Peyer's patch (tissue), 4 donors: ENCODE measurements around the gene MCOLN1. TPM values are rescaled to one million over a fixed set of nuclear protein-coding genes. Genes with fewer than 3 reads are reported as not detected.

Source experiments
- DNase-seq, 3 donors: peaks; one replicate each; pipeline ENCODE4 v3.0.0-alpha.2; 2017 to 2019
- H3K27ac ChIP-seq, 4 donors: fragments of 200-600 bp; sonication (generic); one replicate each; pipeline ENCODE4 v1.5.1; 2016 to 2019
- H3K27me3 ChIP-seq, 2 donors: fragments of 200-600 bp; sonication (generic); one replicate each; pipeline ENCODE4 v1.5.1; 2019
- H3K36me3 ChIP-seq, 3 donors: fragments of 200-600 bp; sonication (generic); one replicate each; pipeline ENCODE4 v1.5.1; 2016 to 2019
- H3K4me1 ChIP-seq, 4 donors: fragments of 200-600 bp; sonication (generic); one replicate each; pipeline ENCODE4 v1.5.1; 2016 to 2019
- H3K4me3 ChIP-seq, 4 donors: fragments of 200-600 bp; sonication (generic); 1 replicate in 3 of 4; 2 replicates in 1 of 4; pipeline ENCODE4 v1.5.1; 2016 to 2019; ENCODE audit warnings: mild to moderate bottlenecking in 1 of 4
- H3K9me3 ChIP-seq, 4 donors: fragments of 200-600 bp; sonication (generic); one replicate each; pipeline ENCODE4 v1.5.1; 2016 to 2019; ENCODE audit warnings: mild to moderate bottlenecking in 1 of 4
- CTCF ChIP-seq, 6 experiments: fragments of 450-650 bp in 4 of 6; fragments of 200-600 bp in 2 of 6; sonication (generic) in 1 of 6; IDR thresholded peaks; one replicate each; pipeline ENCODE4 v1.5.1; 2017 to 2019; ENCODE audit warnings: antibody characterized with exemption in 6 of 6, mild to moderate bottlenecking in 3 of 6, moderate library complexity in 1 of 6
- POLR2A ChIP-seq, 2 donors: fragments of 450-650 bp; IDR thresholded peaks; one replicate each; pipeline ENCODE4 v1.5.1; 2017; ENCODE audit warnings: antibody characterized with exemption in 2 of 2, mild to moderate bottlenecking in 2 of 2, moderate library complexity in 2 of 2
- small RNA-seq, 2 donors: library from RNA; depleted of rRNA; stranded (forward); fragments of <200 nt; gene quantifications; one replicate each; pipeline ENCODE3, GENCODE V24; 2016
- total RNA-seq, 4 donors: library from RNA; depleted of rRNA; stranded (reverse); fragments of >200 nt; gene quantifications; one replicate each; pipeline ENCODE4 v1.1.0, GENCODE V29; 2016

Gene MCOLN1
- total RNA-seq, 4 donors from 2014 or later: 18.0 to 37.1 (median 21.9) TPM

DNA sequence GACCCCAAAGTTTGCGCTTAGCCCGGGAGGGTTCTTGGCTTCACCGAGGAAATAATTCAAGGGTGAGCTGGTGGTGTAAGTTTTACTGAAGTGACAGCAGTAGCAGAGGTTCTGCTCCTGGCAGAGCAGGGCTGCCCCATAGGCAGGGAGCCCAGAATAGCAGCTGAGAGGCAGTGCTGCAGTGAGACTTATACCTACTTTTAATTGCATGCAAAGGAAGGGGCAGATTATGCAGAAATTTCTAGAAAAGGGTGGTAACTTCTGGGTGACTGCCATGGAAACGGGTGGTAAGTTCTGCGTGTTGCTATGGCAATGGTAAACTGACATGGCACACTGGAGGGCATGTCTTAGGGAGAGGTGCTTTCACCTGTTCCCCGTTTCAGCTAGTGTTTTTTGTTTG lies 55.7 kb downstream of the MCOLN1 start:
- Histone ChIP-seq H3K9me3 (no peaks in the 10 kb centered on the region), H3K36me3 (no peaks in the 10 kb centered on the region), H3K27me3 (no peaks in the 10 kb centered on the region), H3K27ac (no peak overlapping the region), H3K4me3 (no peak overlapping the region), H3K4me1 (no peaks in the 10 kb centered on the region)
- no peak for DNase-seq
- no peak for TF ChIP-seq POLR2A (IDR thresholded peaks at IDR 0.05)
- no peak for TF ChIP-seq CTCF (IDR thresholded peaks at IDR 0.05)

DNA sequence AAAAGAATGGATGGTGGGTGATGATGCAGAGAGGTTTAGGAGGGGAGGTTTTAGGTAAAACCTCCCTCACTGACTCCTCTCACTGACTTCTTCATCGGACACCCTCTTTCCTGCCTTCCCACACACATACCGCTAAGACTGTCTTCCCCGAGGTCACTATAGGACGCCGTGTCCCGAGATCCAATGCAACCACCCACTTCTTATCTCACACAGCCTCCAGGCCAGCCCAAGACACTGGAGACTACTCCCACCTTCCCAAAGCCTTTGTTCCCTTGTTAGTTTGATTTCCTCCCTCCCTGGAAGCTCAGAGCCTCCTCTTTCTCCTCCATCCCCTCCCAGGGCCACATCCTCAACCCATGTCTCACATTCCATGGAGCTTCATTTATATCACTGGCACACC lies 56.8 kb downstream of the MCOLN1 start:
- DNase-seq: no peak
- no peaks in the 10 kb centered on the region for H3K27me3 ChIP-seq
- TF ChIP-seq POLR2A (IDR thresholded peaks at IDR 0.05) (no peak), CTCF (IDR thresholded peaks at IDR 0.05) (no peak)
- H3K27ac ChIP-seq: no peak overlapping the region
- H3K9me3 ChIP-seq: no peaks in the 10 kb centered on the region
- H3K4me1 ChIP-seq: no peaks in the 10 kb centered on the region
- H3K36me3 ChIP-seq: no peaks in the 10 kb centered on the region
- no peak overlapping the region for H3K4me3 ChIP-seq

- Histone ChIP-seq H3K4me1 (no peaks in the 10 kb centered on the region), H3K27me3 (no peaks in the 10 kb centered on the region), H3K27ac (no peak overlapping the region), H3K4me3 (no peak overlapping the region), H3K36me3 (no peaks in the 10 kb centered on the region), H3K9me3 (no peaks in the 10 kb centered on the region)
- DNase-seq: no peak
- TF ChIP-seq CTCF (IDR thresholded peaks at IDR 0.05) (no peak), POLR2A (IDR thresholded peaks at IDR 0.05) (no peak)
Measured at GRCh38 chr19:7582446-7582845, 60.0 kb downstream of the MCOLN1 start.

Small RNAs within 50 kb of the gene (small RNA-seq; reads per million reads assigned to genes)
- gene AC008878.2: 0 reads per million in 2 donors

Other genes starting within 250 kb of the MCOLN1 start
- gene INSR, start 228.2 kb upstream of the MCOLN1 start, total RNA-seq: 100 to 1,000 TPM; 125 to 191 (median 167) TPM
- 100 to 1,000 TPM in 3 of 4 donors, 10 to 100 TPM in 1; 75.9 to 139 (median 111) TPM for gene ARHGEF18, start 173.7 kb upstream of the MCOLN1 start, total RNA-seq
- gene PEX11G, start 33.6 kb upstream of the MCOLN1 start, total RNA-seq: 10 to 100 TPM in 2 of 4 donors, 1 to 10 TPM in 1, not detected in 1; 8.2 to 14.3 (median 10.3) TPM
- 100 to 1,000 TPM in 2 of 4 donors, 10 to 100 TPM in 2; 77.1 to 124 (median 95.3) TPM for gene ZNF358, start 6.5 kb upstream of the MCOLN1 start, total RNA-seq
- 100 to 1,000 TPM; 181 to 296 (median 234) TPM for gene PNPLA6, start 13.1 kb downstream of the MCOLN1 start, total RNA-seq
- 10 to 100 TPM; 24.8 to 71.7 (median 60.3) TPM for gene CAMSAP3, start 73.2 kb downstream of the MCOLN1 start, total RNA-seq
- 10 to 100 TPM; 26.6 to 61.9 (median 33.7) TPM for gene XAB2, start 106.9 kb downstream of the MCOLN1 start, total RNA-seq
- gene PET100, start 107.2 kb downstream of the MCOLN1 start, total RNA-seq: 100 to 1,000 TPM in 1 of 4 donors, 10 to 100 TPM in 3; 12.6 to 102 (median 14.5) TPM
- 10 to 100 TPM in 1 of 4 donors, 1 to 10 TPM in 2, not detected in 1; 2.3 to 13.4 (median 7.8) TPM for gene PCP2, start 111.1 kb downstream of the MCOLN1 start, total RNA-seq
- 100 to 1,000 TPM; 117 to 245 (median 199) TPM for gene STXBP2, start 114.5 kb downstream of the MCOLN1 start, total RNA-seq
- gene RETN, start 146.4 kb downstream of the MCOLN1 start, total RNA-seq: not detected
- gene MCEMP1, start 154.5 kb downstream of the MCOLN1 start, total RNA-seq: not detected
- 10 to 100 TPM; 18.2 to 55.8 (median 54.0) TPM for gene TRAPPC5, start 158.2 kb downstream of the MCOLN1 start, total RNA-seq
- gene FCER2, start 179.5 kb downstream of the MCOLN1 start, total RNA-seq: 10 to 100 TPM in 1 of 4 donors, 1 to 10 TPM in 1, not detected in 2; 2.0 to 10.7 TPM
- 1 to 10 TPM in 1 of 4 donors, not detected in 3; 1.1 TPM for gene CLEC4G, start 209.5 kb downstream of the MCOLN1 start, total RNA-seq
- 10 to 100 TPM in 1 of 4 donors, 1 to 10 TPM in 3; 1.6 to 31.4 (median 5.2) TPM for gene CD209, start 224.9 kb downstream of the MCOLN1 start, total RNA-seq
- not detected for gene CLEC4M, start 240.6 kb downstream of the MCOLN1 start, total RNA-seq